Measurements from ENCODE around the gene NUBPL.
A peak's percentile ranks its signal among the peaks of the same experiment; 100 is the strongest.

The NUBPL gene

GRCh38 chr14:31879661-31880348, 318.6 kb downstream of the NUBPL start:
- H3K27me3 ChIP-seq (ENCODE audit: insufficient read depth, low read length), result no peaks in the 10 kb centered on the region
- no peak overlapping the region for H2BK5ac ChIP-seq (ENCODE audit: low read depth, low read length, poor library complexity)
- no peak overlapping the region for H2BK12ac ChIP-seq (ENCODE audit: low read length)
- H2AFZ ChIP-seq (ENCODE audit: insufficient read depth, low read length, poor library complexity), result no peak overlapping the region
- no CpG with 5 or more reads among the region's 7 CpGs for WGBS (ENCODE audit: extremely low coverage, insufficient coverage, insufficient read length)
- no peaks in the 10 kb centered on the region for H3K79me2 ChIP-seq (ENCODE audit: control insufficient read depth, insufficient read depth, low read length, poor library complexity)
- DNase-seq, result no peak
- H3K14ac ChIP-seq (ENCODE audit: low read length), result no peak overlapping the region
- H3K9ac ChIP-seq (ENCODE audit: low read length), result no peak overlapping the region
- no peak overlapping the region for H3K23ac ChIP-seq (ENCODE audit: low read length)
- peaks cover 7% of the 10 kb centered on the region for H3K79me1 ChIP-seq (ENCODE audit: low read length)
- no peak overlapping the region for H3K4ac ChIP-seq (ENCODE audit: low read depth, low read length)
- no peaks in the 10 kb centered on the region for H3K9me3 ChIP-seq (ENCODE audit: insufficient read depth, low read depth, low read length)
- H3K18ac ChIP-seq (ENCODE audit: low read length), result no peak overlapping the region
- no peak overlapping the region for H2BK120ac ChIP-seq (ENCODE audit: insufficient read depth, low read length, poor library complexity)
- H4K91ac ChIP-seq (ENCODE audit: low read depth, low read length), result no peak overlapping the region
- H3K36me3 ChIP-seq (ENCODE audit: control insufficient read depth in 1 of 2, insufficient read depth in 2 of 2, low read length in 2 of 2), result no peaks in the 10 kb centered on the region
- no peak overlapping the region for H3K4me3 ChIP-seq (ENCODE audit: low read depth, low read length)
- H4K12ac ChIP-seq (ENCODE audit: low read depth, low read length), result no peak overlapping the region
- peaks cover 6 to 14% of the 10 kb centered on the region in 2 experiments for H3K4me1 ChIP-seq (ENCODE audit: control insufficient read depth in 1 of 2, insufficient read depth in 2 of 2, low read length in 2 of 2)
- no peak overlapping the region for H3K27ac ChIP-seq (ENCODE audit: low read depth, low read length)
- H3K4me2 ChIP-seq (ENCODE audit: low read length), result no peak overlapping the region
- H2AK5ac ChIP-seq (ENCODE audit: low read length), result no peak overlapping the region
- no peak overlapping the region for H4K8ac ChIP-seq (ENCODE audit: low read depth, low read length)

GRCh38 chr14:31880935-31881334, 319.7 kb downstream of the NUBPL start:
- Histone ChIP-seq H3K4me3 (ENCODE audit: low read depth, low read length) (no peak overlapping the region), H3K79me2 (ENCODE audit: control insufficient read depth, insufficient read depth, low read length, poor library complexity) (no peaks in the 10 kb centered on the region), H4K91ac (ENCODE audit: low read depth, low read length) (no peak overlapping the region), H2BK12ac (ENCODE audit: low read length) (no peak overlapping the region), H2AK5ac (ENCODE audit: low read length) (no peak overlapping the region), H3K4ac (ENCODE audit: low read depth, low read length) (no peak overlapping the region), H3K27me3 (ENCODE audit: insufficient read depth, low read length) (no peaks in the 10 kb centered on the region), H3K23ac (ENCODE audit: low read length) (no peak overlapping the region), H3K4me2 (ENCODE audit: low read length) (no peak overlapping the region), H3K9ac (ENCODE audit: low read length) (no peak overlapping the region), H2AFZ (ENCODE audit: insufficient read depth, low read length, poor library complexity) (no peak overlapping the region), H3K27ac (ENCODE audit: low read depth, low read length) (peak overlapping the region; percentile 54), H3K9me3 (ENCODE audit: insufficient read depth, low read depth, low read length) (no peaks in the 10 kb centered on the region), H3K79me1 (ENCODE audit: low read length) (peaks cover 7% of the 10 kb centered on the region), H2BK120ac (ENCODE audit: insufficient read depth, low read length, poor library complexity) (no peak overlapping the region), H3K36me3 (ENCODE audit: control insufficient read depth in 1 of 2, insufficient read depth in 2 of 2, low read length in 2 of 2) (no peaks in the 10 kb centered on the region), H4K8ac (ENCODE audit: low read depth, low read length) (no peak overlapping the region), H4K12ac (ENCODE audit: low read depth, low read length) (no peak overlapping the region), H3K18ac (ENCODE audit: low read length) (no peak overlapping the region), H2BK5ac (ENCODE audit: low read depth, low read length, poor library complexity) (no peak overlapping the region), H3K14ac (ENCODE audit: low read length) (no peak overlapping the region), H3K4me1 (ENCODE audit: control insufficient read depth in 1 of 2, insufficient read depth in 2 of 2, low read length in 2 of 2) (peaks cover 6 to 14% of the 10 kb centered on the region in 2 experiments)
- DNase-seq, result peak; percentile 45 to 62
- no CpG with 5 or more reads among the region's 4 CpGs for WGBS (ENCODE audit: extremely low coverage, insufficient coverage, insufficient read length)

DNA sequence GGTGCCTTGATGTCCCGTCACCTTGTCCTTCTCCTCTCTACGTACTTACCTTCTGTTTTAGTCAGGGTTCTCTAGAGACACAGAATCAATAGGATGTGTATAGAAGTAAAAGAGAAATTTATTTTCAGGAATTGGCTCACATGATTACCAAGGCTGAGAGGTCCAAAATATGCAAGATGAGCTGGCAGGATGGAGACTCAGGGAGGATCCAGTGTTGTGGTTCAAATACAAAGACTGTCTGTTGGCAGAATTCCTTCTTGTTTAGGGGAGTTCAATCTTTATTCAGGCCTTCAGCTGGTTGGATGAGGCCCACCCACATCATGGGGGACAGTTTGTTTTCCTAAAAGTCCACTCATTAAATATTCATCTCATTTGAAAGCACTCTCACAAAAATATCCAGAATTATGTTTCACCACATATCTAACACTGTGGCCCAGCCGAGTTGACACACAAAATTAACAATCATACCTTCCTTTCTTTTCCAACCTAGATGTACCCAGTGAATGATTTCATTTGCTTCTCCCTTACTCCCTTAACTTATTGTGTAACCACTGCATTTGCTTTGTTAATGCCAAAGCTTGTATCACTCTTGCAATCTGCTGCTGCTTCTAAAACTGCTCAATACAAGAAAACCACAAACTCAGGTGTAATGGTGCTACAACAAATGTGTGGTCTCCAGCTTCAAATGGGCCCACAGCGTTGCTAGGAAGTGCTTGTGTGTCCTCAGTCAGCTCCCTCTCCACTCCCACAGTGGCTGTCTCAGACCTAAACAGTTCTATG, 320.5 kb downstream of the NUBPL start:
- H2BK120ac ChIP-seq (ENCODE audit: insufficient read depth, low read length, poor library complexity), result peak overlapping the region; percentile 5
- no peak overlapping the region for H2AFZ ChIP-seq (ENCODE audit: insufficient read depth, low read length, poor library complexity)
- no CpG with 5 or more reads among the region's 4 CpGs for WGBS (ENCODE audit: extremely low coverage, insufficient coverage, insufficient read length)
- peak overlapping the region; percentile 21 for H2AK5ac ChIP-seq (ENCODE audit: low read length)
- peaks cover 7% of the 10 kb centered on the region for H3K79me1 ChIP-seq (ENCODE audit: low read length)
- H4K8ac ChIP-seq (ENCODE audit: low read depth, low read length), result no peak overlapping the region
- no peaks in the 10 kb centered on the region for H3K27me3 ChIP-seq (ENCODE audit: insufficient read depth, low read length)
- no peak for DNase-seq
- H3K36me3 ChIP-seq (ENCODE audit: control insufficient read depth in 1 of 2, insufficient read depth in 2 of 2, low read length in 2 of 2), result no peaks in the 10 kb centered on the region
- H3K18ac ChIP-seq (ENCODE audit: low read length), result peak overlapping the region; percentile 41
- H3K4me3 ChIP-seq (ENCODE audit: low read depth, low read length), result no peak overlapping the region
- H2BK12ac ChIP-seq (ENCODE audit: low read length), result peak overlapping the region; percentile 39
- no peak overlapping the region for H4K12ac ChIP-seq (ENCODE audit: low read depth, low read length)
- no peak overlapping the region for H3K9ac ChIP-seq (ENCODE audit: low read length)
- peak overlapping the region; percentile 59 for H4K91ac ChIP-seq (ENCODE audit: low read depth, low read length)
- no peak overlapping the region for H3K4me2 ChIP-seq (ENCODE audit: low read length)
- peaks cover 6 to 14% of the 10 kb centered on the region in 2 experiments for H3K4me1 ChIP-seq (ENCODE audit: control insufficient read depth in 1 of 2, insufficient read depth in 2 of 2, low read length in 2 of 2)
- H3K23ac ChIP-seq (ENCODE audit: low read length), result no peak overlapping the region
- no peaks in the 10 kb centered on the region for H3K9me3 ChIP-seq (ENCODE audit: insufficient read depth, low read depth, low read length)
- peak overlapping the region; percentile 54 for H3K27ac ChIP-seq (ENCODE audit: low read depth, low read length)
- no peaks in the 10 kb centered on the region for H3K79me2 ChIP-seq (ENCODE audit: control insufficient read depth, insufficient read depth, low read length, poor library complexity)
- H2BK5ac ChIP-seq (ENCODE audit: low read depth, low read length, poor library complexity), result peak overlapping the region; percentile 34
- H3K14ac ChIP-seq (ENCODE audit: low read length), result peak overlapping the region; percentile 7
- peak overlapping the region; percentile 6 for H3K4ac ChIP-seq (ENCODE audit: low read depth, low read length)

DNA sequence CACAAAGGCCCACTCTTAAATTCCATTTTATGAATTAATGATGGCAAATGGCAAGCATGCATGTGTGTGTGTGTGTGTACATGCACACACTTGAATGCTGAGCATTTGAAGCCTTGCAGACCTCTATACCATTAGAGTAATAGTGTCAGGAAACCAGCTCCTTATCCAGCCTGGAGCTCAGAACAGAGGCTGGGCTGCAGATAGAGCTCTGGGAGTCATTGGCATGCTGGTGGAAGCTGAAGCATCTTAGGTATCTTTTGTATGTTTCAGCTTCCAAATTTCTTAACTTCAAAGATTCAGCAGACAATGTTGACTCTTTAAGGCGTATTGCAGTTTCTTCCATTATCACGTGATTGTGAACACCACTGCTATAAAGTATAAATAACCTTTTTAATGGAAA, 323.0 kb downstream of the NUBPL start:
- no peaks in the 10 kb centered on the region for H3K27me3 ChIP-seq (ENCODE audit: insufficient read depth, low read length)
- no peak overlapping the region for H3K4me2 ChIP-seq (ENCODE audit: low read length)
- H2BK5ac ChIP-seq (ENCODE audit: low read depth, low read length, poor library complexity), result no peak overlapping the region
- peaks cover 7% of the 10 kb centered on the region for H3K79me1 ChIP-seq (ENCODE audit: low read length)
- peak overlapping the region; percentile 27 for H3K27ac ChIP-seq (ENCODE audit: low read depth, low read length)
- peaks cover 6 to 14% of the 10 kb centered on the region in 2 experiments for H3K4me1 ChIP-seq (ENCODE audit: control insufficient read depth in 1 of 2, insufficient read depth in 2 of 2, low read length in 2 of 2)
- no peak overlapping the region for H3K4me3 ChIP-seq (ENCODE audit: low read depth, low read length)
- H2AFZ ChIP-seq (ENCODE audit: insufficient read depth, low read length, poor library complexity), result no peak overlapping the region
- H2AK5ac ChIP-seq (ENCODE audit: low read length), result no peak overlapping the region
- H2BK12ac ChIP-seq (ENCODE audit: low read length), result no peak overlapping the region
- H4K8ac ChIP-seq (ENCODE audit: low read depth, low read length), result no peak overlapping the region
- H3K14ac ChIP-seq (ENCODE audit: low read length), result no peak overlapping the region
- no peak overlapping the region for H3K4ac ChIP-seq (ENCODE audit: low read depth, low read length)
- WGBS (ENCODE audit: extremely low coverage, insufficient coverage, insufficient read length), result no CpG with 5 or more reads among the region's 2 CpGs
- peak; percentile 56 to 80 for DNase-seq
- H2BK120ac ChIP-seq (ENCODE audit: insufficient read depth, low read length, poor library complexity), result no peak overlapping the region
- no peak overlapping the region for H4K12ac ChIP-seq (ENCODE audit: low read depth, low read length)
- H3K23ac ChIP-seq (ENCODE audit: low read length), result no peak overlapping the region
- no peaks in the 10 kb centered on the region for H3K36me3 ChIP-seq (ENCODE audit: control insufficient read depth in 1 of 2, insufficient read depth in 2 of 2, low read length in 2 of 2)
- H3K79me2 ChIP-seq (ENCODE audit: control insufficient read depth, insufficient read depth, low read length, poor library complexity), result no peaks in the 10 kb centered on the region
- no peak overlapping the region for H3K18ac ChIP-seq (ENCODE audit: low read length)
- H4K91ac ChIP-seq (ENCODE audit: low read depth, low read length), result no peak overlapping the region
- no peaks in the 10 kb centered on the region for H3K9me3 ChIP-seq (ENCODE audit: insufficient read depth, low read depth, low read length)
- no peak overlapping the region for H3K9ac ChIP-seq (ENCODE audit: low read length)
